C4-2B (cell line): Measurements from ENCODE around the gene LGALS12.
"Not testable (repeated sequence)": the region's sequence is repeated elsewhere in the genome, so short reads cannot be mapped to it uniquely, and the experiment has no call there.

ENCODE experiments used
- H3K27ac ChIP-seq: fragments of 450-650 bp; 2 replicates; pipeline ENCODE4 v1.5.1; 2017
- CTCF ChIP-seq: fragments of 450-650 bp; conservative IDR thresholded peaks from 2 replicates; pipeline ENCODE4 v1.5.1; 2017; ENCODE audit warnings: mild to moderate bottlenecking
- ZFX ChIP-seq: fragments of 450-650 bp; IDR thresholded peaks from 2 replicates; pipeline ENCODE4 v1.6.1; 2017

Gene LGALS12

GRCh38 chr11:63534076-63534475 lies 28.2 kb downstream of the LGALS12 start:
- no peak overlapping the region for H3K27ac ChIP-seq
- no peak for TF ChIP-seq ZFX
- no peak for TF ChIP-seq CTCF

- TF ChIP-seq ZFX (no peak), CTCF (no peak)
- H3K27ac ChIP-seq = no peak overlapping the region
Measured at GRCh38 chr11:63534895-63535461, 29.1 kb downstream of the LGALS12 start.

GRCh38 chr11:63535734-63536133 lies 29.9 kb downstream of the LGALS12 start:
- no peak overlapping the region for H3K27ac ChIP-seq

GRCh38 chr11:63536669-63537292 lies 30.9 kb downstream of the LGALS12 start, which contains the start of gene PLAAT4:
TSS of gene PLAAT4 (plus strand) at chr11:63536808. CDS start at chr11:63536869, 61 bp downstream.
- peak within 1 kb of the TSS; percentile 46 for H3K27ac ChIP-seq
- TF ChIP-seq CTCF (no peak), ZFX (no peak)

More at GRCh38 chr11:63535734-63536133, 29.9 kb downstream of the LGALS12 start:
- TF ChIP-seq CTCF (no peak), ZFX (no peak)

- TF ChIP-seq CTCF (no peak), ZFX (no peak)
- H3K27ac ChIP-seq = peak overlapping the region; percentile 46
Measured at GRCh38 chr11:63537293-63538101, 31.6 kb downstream of the LGALS12 start.

- not testable (repeated sequence) for H3K27ac ChIP-seq
Measured at GRCh38 chr11:63542506-63542905, 36.6 kb downstream of the LGALS12 start.

GRCh38 chr11:63543711-63544110 lies 37.8 kb downstream of the LGALS12 start:
- no peak overlapping the region for H3K27ac ChIP-seq
- TF ChIP-seq ZFX = no peak
- TF ChIP-seq CTCF = no peak
